Trophoblast cell (in vitro differentiated cells and primary cell): ENCODE results near the gene ZBTB21.

Experiments used
- DNase-seq, 2 donors: peaks; one replicate each; pipeline ENCODE4 v3.0.0-alpha.2; 2016
- H2AFZ ChIP-seq: 2 replicates; pipeline ENCODE4 v1.6.1; 2013; ENCODE audit warnings: low read length, moderate library complexity, mild to moderate bottlenecking; ENCODE audit not compliant: insufficient read depth, poor library complexity
- H2AK5ac ChIP-seq: 2 replicates; pipeline ENCODE4 v1.6.1; 2013; ENCODE audit warnings: mild to moderate bottlenecking, low read length
- H2BK120ac ChIP-seq: 2 replicates; pipeline ENCODE4 v1.6.1; 2013; ENCODE audit warnings: low read length, mild to moderate bottlenecking, moderate library complexity; ENCODE audit not compliant: insufficient read depth, poor library complexity
- H2BK12ac ChIP-seq: 2 replicates; pipeline ENCODE4 v1.6.1; 2013; ENCODE audit warnings: mild to moderate bottlenecking, low read length, moderate library complexity
- H2BK5ac ChIP-seq: 2 replicates; pipeline ENCODE4 v1.6.1; 2013; ENCODE audit warnings: low read length, low read depth, moderate library complexity, mild to moderate bottlenecking; ENCODE audit not compliant: poor library complexity
- H3K14ac ChIP-seq: 2 replicates; pipeline ENCODE4 v1.6.1; 2013; ENCODE audit warnings: mild to moderate bottlenecking, low read length
- H3K18ac ChIP-seq: 2 replicates; pipeline ENCODE4 v1.6.1; 2013; ENCODE audit warnings: mild to moderate bottlenecking, low read length
- H3K23ac ChIP-seq: 2 replicates; pipeline ENCODE4 v1.6.1; 2013; ENCODE audit warnings: low read length
- H3K27ac ChIP-seq: 2 replicates; pipeline ENCODE4 v1.5.1; 2013; ENCODE audit warnings: low read depth, mild to moderate bottlenecking, inconsistent platforms, low read length, moderate library complexity
- H3K27me3 ChIP-seq: 2 replicates; pipeline ENCODE4 v1.6.1; 2013; ENCODE audit warnings: inconsistent platforms, mild to moderate bottlenecking, low read length, moderate library complexity; ENCODE audit not compliant: insufficient read depth
- H3K36me3 ChIP-seq, 2 experiments: 1 replicate in 1 of 2; 2 replicates in 1 of 2; pipeline ENCODE4 v1.6.1; 2013; ENCODE audit warnings: low read length in 2 of 2, mild to moderate bottlenecking in 2 of 2, moderate library complexity in 1 of 2; ENCODE audit not compliant: insufficient read depth in 2 of 2, control insufficient read depth in 1 of 2
- H3K4ac ChIP-seq: 2 replicates; pipeline ENCODE4 v1.6.1; 2013; ENCODE audit warnings: low read depth, mild to moderate bottlenecking, low read length, moderate library complexity
- H3K4me1 ChIP-seq, 2 experiments: 1 replicate in 1 of 2; 2 replicates in 1 of 2; pipeline ENCODE4 v1.6.1; 2013; ENCODE audit warnings: low read length in 2 of 2, mild to moderate bottlenecking in 2 of 2, moderate library complexity in 1 of 2; ENCODE audit not compliant: insufficient read depth in 2 of 2, control insufficient read depth in 1 of 2
- H3K4me2 ChIP-seq: 2 replicates; pipeline ENCODE4 v1.6.1; 2013; ENCODE audit warnings: inconsistent platforms, mild to moderate bottlenecking, low read length, moderate library complexity
- H3K4me3 ChIP-seq: 2 replicates; pipeline ENCODE4 v1.5.1; 2013; ENCODE audit warnings: mild to moderate bottlenecking, low read depth, low read length, inconsistent platforms
- H3K79me1 ChIP-seq: one replicate; pipeline ENCODE4 v1.6.1; 2013; ENCODE audit warnings: low read length
- H3K79me2 ChIP-seq: 2 replicates; pipeline ENCODE4 v1.6.1; 2013; ENCODE audit warnings: low read length, mild to moderate bottlenecking; ENCODE audit not compliant: control insufficient read depth, insufficient read depth, poor library complexity
- H3K9ac ChIP-seq: 2 replicates; pipeline ENCODE4 v1.6.1; 2013; ENCODE audit warnings: mild to moderate bottlenecking, low read length
- H3K9me3 ChIP-seq: 2 replicates; pipeline ENCODE4 v1.6.1; 2013; ENCODE audit warnings: low read depth, mild to moderate bottlenecking, control low read depth, inconsistent platforms, low read length; ENCODE audit not compliant: insufficient read depth
- H4K12ac ChIP-seq: 2 replicates; pipeline ENCODE4 v1.6.1; 2013; ENCODE audit warnings: low read depth, mild to moderate bottlenecking, low read length, moderate library complexity
- H4K8ac ChIP-seq: 2 replicates; pipeline ENCODE4 v1.6.1; 2013; ENCODE audit warnings: low read depth, mild to moderate bottlenecking, low read length, moderate library complexity
- H4K91ac ChIP-seq: one replicate; pipeline ENCODE4 v1.6.1; 2013; ENCODE audit warnings: low read depth, mild to moderate bottlenecking, low read length, moderate library complexity
- WGBS: extraction: QIAGEN DNeasy Blood & Tissue Kit; methylation state at CpG from one replicate; pipeline ENCODE4 v1.1.7; 2013; ENCODE audit warnings: missing lambda C conversion rate; ENCODE audit not compliant: insufficient read length, insufficient coverage; ENCODE audit errors: extremely low coverage; 5-methylcytosine and 5-hydroxymethylcytosine counted together

Gene ZBTB21

GRCh38 chr21:42003051-42003461 lies 7.1 kb downstream of the ZBTB21 start:
- no peak overlapping the region for H3K18ac ChIP-seq
- H4K8ac ChIP-seq: no peak overlapping the region
- no peak overlapping the region for H4K12ac ChIP-seq
- no peak overlapping the region for H2BK5ac ChIP-seq
- H2BK12ac ChIP-seq: no peak overlapping the region
- no CpG with 5 or more reads among the region's 4 CpGs for WGBS
- H3K14ac ChIP-seq: no peak overlapping the region
- H3K4me2 ChIP-seq: no peak overlapping the region
- H3K4ac ChIP-seq: no peak overlapping the region
- no peak overlapping the region for H3K23ac ChIP-seq
- no peaks in the 10 kb centered on the region for H3K36me3 ChIP-seq
- H2BK120ac ChIP-seq: no peak overlapping the region
- no peak overlapping the region for H3K4me3 ChIP-seq
- no peaks in the 10 kb centered on the region for H3K9me3 ChIP-seq
- H2AK5ac ChIP-seq: no peak overlapping the region
- H3K27me3 ChIP-seq: no peaks in the 10 kb centered on the region
- no peak overlapping the region for H4K91ac ChIP-seq
- H3K27ac ChIP-seq: no peak overlapping the region
- no peak overlapping the region for H2AFZ ChIP-seq
- H3K79me2 ChIP-seq: no peaks in the 10 kb centered on the region
- H3K79me1 ChIP-seq: no peaks in the 10 kb centered on the region
- no peak overlapping the region for H3K9ac ChIP-seq
- H3K4me1 ChIP-seq: peaks cover 0 to 2% of the 10 kb centered on the region in 2 experiments
- peak; percentile 33 to 55 for DNase-seq

- H2BK120ac ChIP-seq: no peak overlapping the region
- H2BK5ac ChIP-seq: no peak overlapping the region
- H2BK12ac ChIP-seq: no peak overlapping the region
- H4K8ac ChIP-seq: no peak overlapping the region
- DNase-seq: peak; percentile 93 to 96
- no peak overlapping the region for H3K27ac ChIP-seq
- H3K9ac ChIP-seq: no peak overlapping the region
- H3K79me1 ChIP-seq: no peaks in the 10 kb centered on the region
- H3K4me2 ChIP-seq: no peak overlapping the region
- no peaks in the 10 kb centered on the region for H3K36me3 ChIP-seq
- WGBS: no CpG with 5 or more reads among the region's 14 CpGs
- H3K4ac ChIP-seq: no peak overlapping the region
- no peak overlapping the region for H3K23ac ChIP-seq
- no peak overlapping the region for H3K4me3 ChIP-seq
- H3K79me2 ChIP-seq: no peaks in the 10 kb centered on the region
- H2AK5ac ChIP-seq: no peak overlapping the region
- no peak overlapping the region for H3K14ac ChIP-seq
- H2AFZ ChIP-seq: no peak overlapping the region
- no peak overlapping the region for H4K12ac ChIP-seq
- H3K27me3 ChIP-seq: no peaks in the 10 kb centered on the region
- H3K18ac ChIP-seq: no peak overlapping the region
- peaks cover 0 to 2% of the 10 kb centered on the region in 2 experiments for H3K4me1 ChIP-seq
- H4K91ac ChIP-seq: no peak overlapping the region
- H3K9me3 ChIP-seq: no peaks in the 10 kb centered on the region
Measured at GRCh38 chr21:42002421-42002958, 7.7 kb downstream of the ZBTB21 start.

- Histone ChIP-seq H3K79me1 (no peaks in the 10 kb centered on the region), H2BK12ac (no peak overlapping the region), H4K8ac (no peak overlapping the region), H2BK120ac (no peak overlapping the region), H4K12ac (no peak overlapping the region), H3K27me3 (no peaks in the 10 kb centered on the region), H3K4me1 (peaks cover 0 to 2% of the 10 kb centered on the region in 2 experiments), H3K79me2 (no peaks in the 10 kb centered on the region), H3K18ac (no peak overlapping the region), H3K9me3 (no peaks in the 10 kb centered on the region), H3K4ac (no peak overlapping the region), H3K9ac (no peak overlapping the region), H3K4me2 (no peak overlapping the region), H3K27ac (no peak overlapping the region), H2BK5ac (no peak overlapping the region), H3K36me3 (peaks cover 0 to under 1% of the 10 kb centered on the region in 2 experiments), H3K23ac (no peak overlapping the region), H3K14ac (no peak overlapping the region), H2AFZ (no peak overlapping the region), H3K4me3 (no peak overlapping the region), H4K91ac (no peak overlapping the region), H2AK5ac (no peak overlapping the region)
- DNase-seq: peak; percentile 89 to 92
- no CpG with 5 or more reads among the region's 2 CpGs for WGBS
Measured at GRCh38 chr21:42001781-42002180, 8.4 kb downstream of the ZBTB21 start.

- no peak overlapping the region for H3K27ac ChIP-seq
- DNase-seq: peak in 1 of 2 donors; percentile 9
- H3K4me1 ChIP-seq: peaks cover 0 to 2% of the 10 kb centered on the region in 2 experiments
- no peaks in the 10 kb centered on the region for H3K79me1 ChIP-seq
- peaks cover 2 to 3% of the 10 kb centered on the region in 2 experiments for H3K36me3 ChIP-seq
- H3K4me2 ChIP-seq: no peak overlapping the region
- no peak overlapping the region for H3K23ac ChIP-seq
- H4K12ac ChIP-seq: no peak overlapping the region
- no peaks in the 10 kb centered on the region for H3K79me2 ChIP-seq
- H3K27me3 ChIP-seq: no peaks in the 10 kb centered on the region
- H3K9ac ChIP-seq: no peak overlapping the region
- no peak overlapping the region for H3K18ac ChIP-seq
- H2BK12ac ChIP-seq: no peak overlapping the region
- H3K14ac ChIP-seq: no peak overlapping the region
- no CpG with 5 or more reads among the region's 4 CpGs for WGBS
- no peak overlapping the region for H2BK120ac ChIP-seq
- no peak overlapping the region for H4K91ac ChIP-seq
- H2BK5ac ChIP-seq: no peak overlapping the region
- H2AK5ac ChIP-seq: no peak overlapping the region
- H2AFZ ChIP-seq: no peak overlapping the region
- no peak overlapping the region for H3K4ac ChIP-seq
- H4K8ac ChIP-seq: no peak overlapping the region
- no peak overlapping the region for H3K4me3 ChIP-seq
- H3K9me3 ChIP-seq: peaks cover 4% of the 10 kb centered on the region
Measured at GRCh38 chr21:42000908-42001307, 9.3 kb downstream of the ZBTB21 start.
